Left forelimb (tissue), 1 donor: ENCODE results near the gene GGA3.
A peak's percentile ranks its signal among the peaks of the same experiment; 100 is the strongest.
"Not testable (repeated sequence)": the region's sequence is repeated elsewhere in the genome, so short reads cannot be mapped to it uniquely, and the experiment has no call there.

Experiments
- DNase-seq: peaks from one replicate; pipeline ENCODE4 v3.0.0-alpha.2; 2018; ENCODE audit warnings: low spot score

Gene GGA3

GRCh38 chr17:75271955-75272847 lies 10.8 kb upstream of the GGA3 start:
- DNase-seq = no peak

GRCh38 chr17:75271233-75271954 lies 10.0 kb upstream of the GGA3 start:
- DNase-seq = no peak

- peak; percentile 86 for DNase-seq
Observed at GRCh38 chr17:75270966-75271232, 9.5 kb upstream of the GGA3 start, which contains the start of gene MIF4GD. Gene MIF4GD, minus strand, starts transcription at chr17:75271231. Its CDS starts 1,036 bp downstream, at chr17:75270195.

GRCh38 chr17:75270218-75270965 lies 9.0 kb upstream of the GGA3 start:
- DNase-seq = peak; percentile 85

GRCh38 chr17:75269844-75270217 lies 8.4 kb upstream of the GGA3 start:
- no peak for DNase-seq

GRCh38 chr17:75267411-75268232 lies 6.2 kb upstream of the GGA3 start:
- no peak for DNase-seq

- DNase-seq = no peak
Observed at GRCh38 chr17:75267153-75267410, 5.7 kb upstream of the GGA3 start.

- no peak for DNase-seq
Observed at GRCh38 chr17:75266316-75267152, 5.1 kb upstream of the GGA3 start.

- DNase-seq = no peak
Observed at GRCh38 chr17:75265614-75266315, 4.4 kb upstream of the GGA3 start.

- no peak for DNase-seq
Observed at GRCh38 chr17:75263055-75263454, 1.6 kb upstream of the GGA3 start.

- DNase-seq = no peak
Observed at GRCh38 chr17:75262112-75262606, 753 bp upstream of the GGA3 start.

GRCh38 chr17:75260641-75261335 lies 618 bp downstream of the GGA3 start:
- DNase-seq = no peak

- not testable (repeated sequence) for DNase-seq
Observed at GRCh38 chr17:75257228-75257627, 4.2 kb downstream of the GGA3 start.

GRCh38 chr17:75255954-75256698 lies 5.3 kb downstream of the GGA3 start:
- DNase-seq = not testable (repeated sequence)

- no peak for DNase-seq
Observed at GRCh38 chr17:75252039-75252816, 9.2 kb downstream of the GGA3 start.

GRCh38 chr17:75250009-75250471 lies 11.4 kb downstream of the GGA3 start:
- no peak for DNase-seq

GRCh38 chr17:75249564-75249963 lies 11.8 kb downstream of the GGA3 start:
- no peak for DNase-seq

GRCh38 chr17:75246404-75246803 lies 15.0 kb downstream of the GGA3 start:
- DNase-seq = no peak
